Stimulated activated CD4-positive, alpha-beta T cell treated with anti-CD3 and anti-CD28 coated beads, Interleukin-2, amount 100 ng/mL, for 24 hours (primary cell): ENCODE data around the gene NOS3.

ENCODE experiments used
- DNase-seq, 2 donors: peaks; one replicate each; pipeline ENCODE4 v3.0.0-alpha.2; 2020

The NOS3 gene

GRCh38 chr7:151060416-151061212 lies 69.8 kb downstream of the NOS3 start:
- DNase-seq = peak in 1 of 2 donors; percentile 30

- DNase-seq = no peak
Observed at GRCh38 chr7:151061213-151062110, 70.6 kb downstream of the NOS3 start.

GRCh38 chr7:151062111-151062398 lies 71.2 kb downstream of the NOS3 start:
- DNase-seq = no peak

- DNase-seq = no peak
Observed at GRCh38 chr7:151062399-151063211, 71.8 kb downstream of the NOS3 start.

- DNase-seq = no peak
Observed at GRCh38 chr7:151063212-151063561, 72.4 kb downstream of the NOS3 start.
